Myocyte (in vitro differentiated cells): ENCODE results near the gene TTC39C. TPM values are rescaled to one million over a fixed set of nuclear protein-coding genes. Genes with fewer than 3 reads are reported as not detected.

ENCODE experiments used
- DNase-seq: peaks from one replicate; pipeline ENCODE4 v3.0.0-alpha.2; 2012; ENCODE audit warnings: low read depth
- total RNA-seq: library from RNA; depleted of rRNA; stranded (reverse); fragments of >200 nt; gene quantifications from 2 replicates; pipeline ENCODE4 v1.2.3, GENCODE V29; 2014

Gene TTC39C
- total RNA-seq, 1 donor from 2014 or later: 14.8 TPM

DNA sequence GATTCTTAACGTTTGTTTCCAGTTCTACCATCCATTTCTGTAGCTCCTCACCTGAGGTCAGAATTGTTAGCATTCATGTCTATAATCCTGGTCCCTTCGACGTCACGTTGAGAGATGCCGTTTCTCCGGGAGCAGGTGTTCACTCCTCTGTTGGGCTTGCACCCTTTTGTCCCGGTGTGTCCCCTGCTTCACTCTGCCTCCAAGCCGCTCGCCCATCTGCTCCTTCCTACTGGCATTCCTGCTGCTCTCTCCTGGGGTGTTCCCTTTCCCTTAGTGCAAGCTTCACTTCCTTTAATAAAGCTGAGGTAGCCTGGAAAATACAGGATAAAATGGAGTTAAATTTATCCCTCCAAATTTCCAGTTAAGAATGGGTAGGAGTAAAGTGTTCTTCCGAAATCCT lies 62.4 kb downstream of the TTC39C start:
- no peak for DNase-seq

DNA sequence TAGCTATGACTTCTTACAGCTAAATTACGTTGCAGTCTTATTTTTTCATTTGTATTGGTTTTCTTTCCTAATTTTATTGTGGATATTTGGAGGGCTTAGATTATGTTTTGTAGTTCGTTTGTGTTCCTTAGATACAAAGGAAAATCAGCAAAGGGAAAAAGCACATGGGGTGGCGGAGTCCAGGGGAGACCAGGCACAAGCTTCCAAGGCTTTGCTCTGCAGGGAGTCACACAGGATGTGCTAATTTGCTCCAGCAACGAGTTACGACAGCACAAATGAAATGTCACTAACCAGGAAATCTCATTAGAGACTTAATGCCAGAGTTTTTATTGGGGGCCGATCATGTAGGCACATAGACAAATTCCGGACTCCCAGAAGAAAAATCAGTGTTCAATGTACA lies 63.8 kb downstream of the TTC39C start:
- no peak for DNase-seq

DNA sequence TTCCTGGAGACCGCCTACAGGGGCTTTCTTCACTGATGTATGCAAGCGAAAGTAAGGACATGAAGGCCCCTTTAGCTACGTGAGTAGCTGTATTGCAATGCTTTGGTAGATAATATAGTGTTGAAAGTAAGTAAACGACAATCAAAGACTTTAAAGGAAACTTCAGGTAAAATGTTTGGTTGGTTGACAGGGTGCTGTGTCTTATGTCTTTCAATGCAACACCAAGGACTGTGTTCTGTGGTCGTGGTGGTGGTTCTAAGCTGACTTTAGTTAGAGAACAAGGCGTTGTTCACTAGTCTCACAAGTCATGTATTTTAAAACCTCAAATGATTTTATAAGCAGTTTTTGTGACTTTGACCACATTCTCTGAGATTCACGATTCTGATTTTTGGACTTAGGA lies 66.3 kb downstream of the TTC39C start:
- DNase-seq: no peak

DNA sequence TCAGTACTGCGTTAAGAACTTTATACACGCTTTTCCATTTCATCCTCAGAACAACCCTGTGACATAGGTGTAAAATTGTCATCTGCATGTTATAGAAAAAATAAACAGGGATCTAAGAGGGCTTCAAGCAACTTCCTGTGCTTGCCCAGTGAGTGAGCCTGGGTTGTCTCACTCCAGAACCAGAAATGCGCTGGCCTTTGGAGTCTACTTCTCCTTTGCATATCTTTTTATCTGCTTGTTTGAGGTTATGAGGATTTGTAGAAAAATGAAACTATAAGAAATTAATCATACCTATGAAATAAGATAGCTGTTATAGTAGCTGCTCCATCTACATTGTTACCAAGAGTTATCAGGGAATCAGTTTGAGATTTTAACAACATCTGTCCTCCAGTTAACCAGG lies 69.0 kb downstream of the TTC39C start:
- no peak for DNase-seq

DNA sequence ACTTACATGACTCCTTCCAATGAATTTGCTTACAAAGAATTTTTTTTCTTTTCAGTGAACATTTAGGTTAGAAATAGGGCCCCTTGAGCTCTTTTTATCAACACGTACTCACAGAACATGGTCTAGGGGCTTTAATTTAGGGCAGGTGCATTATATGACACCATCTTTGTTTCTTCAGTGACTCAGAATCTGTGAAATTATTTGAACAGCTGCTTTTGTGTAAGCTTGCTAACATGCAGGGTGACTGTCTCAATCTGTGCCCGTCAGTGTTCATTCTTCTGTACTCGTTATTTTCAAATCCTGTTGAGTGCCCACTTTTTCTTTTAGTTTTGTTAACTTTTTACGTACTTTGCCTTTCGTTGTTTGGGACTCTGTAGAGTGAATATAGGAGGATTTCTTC lies 71.5 kb downstream of the TTC39C start:
- DNase-seq: peak; percentile 78

DNA sequence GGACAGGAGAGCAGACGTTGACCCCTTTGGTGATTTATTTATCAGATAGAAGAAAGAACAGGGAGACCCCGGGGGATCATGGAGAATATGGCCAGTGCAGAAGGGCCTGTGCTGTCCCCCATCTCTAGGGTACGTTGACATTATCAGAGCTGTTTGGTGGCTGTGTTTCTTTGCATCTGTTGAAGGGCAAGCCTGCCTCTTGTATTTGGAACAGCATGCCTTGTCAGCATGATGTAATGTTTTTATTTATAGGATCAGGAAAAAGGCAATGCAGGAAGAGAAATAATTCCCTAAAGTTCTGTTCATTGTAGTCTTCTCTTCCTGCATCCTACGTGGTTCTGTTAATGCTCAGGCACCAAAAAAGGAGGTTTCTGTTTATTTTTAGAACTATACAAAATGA lies 74.5 kb downstream of the TTC39C start:
- peak; percentile 71 for DNase-seq

DNA sequence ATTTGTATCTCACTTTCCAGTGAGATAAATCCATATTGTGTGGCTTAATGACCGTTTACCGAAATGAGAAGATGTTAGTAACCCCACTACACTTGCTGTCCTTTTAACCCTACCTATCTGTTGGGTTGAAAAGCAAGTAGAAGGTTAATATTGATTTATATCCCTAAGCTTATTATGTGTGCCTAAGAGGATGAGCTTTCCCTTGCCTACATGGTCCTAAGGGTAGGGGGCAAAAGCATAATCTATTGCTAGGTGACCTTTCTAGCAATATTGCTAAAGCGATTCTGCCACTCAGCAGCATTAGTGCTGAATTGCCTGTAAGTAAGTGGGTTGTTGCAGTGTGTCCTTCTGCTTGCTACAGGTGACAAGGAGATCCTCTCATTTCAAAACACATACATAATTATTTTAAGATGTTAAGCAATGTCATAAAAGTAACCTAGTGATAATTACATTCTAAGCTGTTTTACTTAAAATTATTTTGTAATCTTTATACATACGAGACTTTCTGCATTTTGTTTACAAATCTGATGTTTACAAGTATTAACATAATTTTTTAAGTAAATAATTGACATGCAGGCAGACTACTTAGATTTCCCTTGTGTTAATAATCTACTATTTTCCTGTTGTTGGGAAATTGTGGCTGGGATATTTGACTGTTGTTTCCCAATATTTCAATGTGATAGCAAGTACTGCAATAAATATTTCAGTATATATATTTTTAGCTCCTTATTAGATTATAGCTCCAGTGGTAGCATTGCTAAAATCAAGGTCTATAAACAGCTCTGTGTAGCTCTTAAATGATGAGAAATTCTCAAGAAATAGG lies 75.2 kb downstream of the TTC39C start:
- DNase-seq: no peak

DNA sequence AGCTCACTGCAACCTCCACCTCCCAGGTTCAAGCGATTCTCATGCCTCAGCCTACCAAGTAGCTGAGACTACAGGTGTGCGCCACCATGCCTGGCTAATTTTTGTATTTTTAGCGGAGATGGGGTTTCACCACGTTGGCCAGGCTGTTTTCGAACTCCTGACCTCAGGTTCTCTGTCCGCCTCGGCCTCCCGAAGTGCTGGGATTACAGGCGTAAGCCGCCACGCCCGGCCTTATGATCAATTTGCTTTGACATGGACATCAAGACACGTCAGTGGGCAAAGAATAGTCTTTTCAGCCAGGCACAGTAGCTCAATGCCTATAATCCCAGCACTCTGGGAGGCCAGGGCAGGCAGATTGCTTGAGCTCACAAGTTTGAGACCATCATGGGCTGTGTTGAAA lies 76.3 kb downstream of the TTC39C start:
- DNase-seq: no peak

DNA sequence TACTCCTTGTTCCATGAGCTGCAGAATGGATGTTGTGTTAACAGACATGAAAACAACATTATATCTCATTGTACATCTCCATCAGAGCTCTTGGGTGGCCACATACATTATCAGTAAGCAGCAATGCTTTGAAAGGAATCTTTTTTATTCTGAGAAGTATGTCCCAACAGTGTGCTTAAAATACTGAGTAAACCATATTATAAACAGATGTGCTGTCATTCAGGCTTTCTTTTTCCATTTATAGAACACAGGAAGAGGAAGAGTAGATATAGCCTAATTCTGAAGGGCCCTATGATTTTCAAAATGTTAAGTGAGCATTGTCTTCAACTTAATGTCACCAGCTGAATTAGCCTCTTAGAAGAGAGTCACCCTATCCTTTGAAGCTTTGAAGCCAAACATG lies 80.0 kb downstream of the TTC39C start:
- no peak for DNase-seq

DNA sequence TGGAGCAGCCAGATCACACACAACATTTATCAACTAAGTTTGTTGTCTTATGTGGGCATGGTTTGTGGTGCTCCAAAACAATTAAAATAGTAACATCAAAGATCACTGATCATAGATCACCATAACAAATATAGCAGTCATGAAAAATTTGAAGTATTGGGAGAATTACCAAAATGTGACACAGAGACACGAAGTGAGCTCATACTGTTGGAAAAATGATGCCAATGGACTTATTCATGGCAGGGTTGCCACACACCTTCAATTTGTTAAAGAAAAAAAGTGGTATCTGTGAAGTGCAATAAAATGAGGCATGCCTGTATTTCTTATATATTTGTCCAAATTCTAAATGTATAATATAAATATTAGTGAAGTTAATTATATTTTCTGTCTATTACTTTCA lies 81.4 kb downstream of the TTC39C start:
- no peak for DNase-seq

DNA sequence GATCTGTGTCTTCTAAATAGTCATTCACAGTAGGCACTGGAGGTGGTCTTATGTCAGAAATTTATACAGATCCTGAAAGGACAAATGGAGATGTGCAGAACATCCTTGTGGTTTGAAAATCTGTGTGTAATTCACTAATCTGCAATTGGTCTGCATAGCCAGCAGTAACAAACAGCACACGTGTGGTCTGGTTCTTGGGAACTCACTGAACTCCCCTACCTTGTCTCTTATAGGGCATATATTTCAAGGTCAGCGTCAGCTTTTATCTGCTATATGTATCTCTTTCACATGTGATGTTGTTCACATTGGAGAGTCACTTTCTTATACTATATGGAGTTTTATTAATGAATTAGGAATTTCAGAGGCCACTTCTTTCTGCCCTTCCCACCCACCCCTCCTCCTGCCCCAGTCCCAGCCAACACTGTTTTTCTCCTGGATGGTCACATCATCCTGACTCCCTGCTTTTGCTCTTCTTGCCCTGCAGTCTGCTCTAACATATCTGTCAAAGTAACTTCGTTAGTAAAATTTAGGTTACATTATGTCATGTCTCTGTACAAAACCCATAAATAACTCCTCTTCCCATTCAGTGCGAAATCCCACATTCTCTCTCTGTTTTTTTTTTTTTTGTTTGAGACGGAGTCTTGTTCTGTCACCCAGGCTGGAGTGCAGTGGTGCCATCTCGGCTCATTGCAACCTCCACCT lies 88.9 kb downstream of the TTC39C start:
- no peak for DNase-seq

DNA sequence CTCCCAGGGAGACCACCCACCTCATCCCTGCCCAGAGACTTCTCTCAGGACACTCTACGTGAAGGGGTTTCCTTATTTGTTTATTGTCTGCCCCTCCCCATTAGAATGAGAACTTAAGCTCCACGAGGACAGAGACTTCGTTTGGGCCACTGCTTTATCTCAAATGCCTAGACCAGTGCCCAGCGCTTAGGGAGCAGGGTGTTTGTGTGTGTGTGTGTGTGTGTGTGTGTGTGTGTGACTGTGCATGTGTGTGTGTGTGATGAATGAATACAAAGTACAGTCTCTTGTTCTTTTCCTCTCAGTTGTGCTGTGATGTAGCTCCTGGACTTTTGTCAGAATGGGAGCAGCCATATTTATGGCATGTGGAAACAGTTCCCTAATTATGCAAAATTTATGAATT lies 89.9 kb downstream of the TTC39C start:
- DNase-seq: no peak

DNA sequence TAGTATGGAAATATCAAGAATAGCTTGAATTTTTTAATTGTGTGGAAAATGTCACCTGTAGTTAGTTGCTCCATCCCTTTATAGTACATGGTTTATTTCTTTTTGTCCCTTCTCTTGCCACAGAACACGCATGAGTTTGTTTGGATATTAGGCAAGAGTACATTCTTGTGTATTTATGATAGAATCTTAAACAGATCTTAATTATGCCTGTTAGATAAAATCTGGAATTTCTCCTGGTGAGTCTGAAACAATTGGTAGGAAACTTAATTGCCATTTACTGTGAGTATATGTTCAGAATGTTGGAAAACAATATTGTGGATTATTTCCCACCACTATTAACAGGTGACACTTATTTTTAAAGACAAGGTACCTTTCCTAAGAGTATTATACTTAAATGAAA lies 94.1 kb downstream of the TTC39C start:
- DNase-seq: no peak

DNA sequence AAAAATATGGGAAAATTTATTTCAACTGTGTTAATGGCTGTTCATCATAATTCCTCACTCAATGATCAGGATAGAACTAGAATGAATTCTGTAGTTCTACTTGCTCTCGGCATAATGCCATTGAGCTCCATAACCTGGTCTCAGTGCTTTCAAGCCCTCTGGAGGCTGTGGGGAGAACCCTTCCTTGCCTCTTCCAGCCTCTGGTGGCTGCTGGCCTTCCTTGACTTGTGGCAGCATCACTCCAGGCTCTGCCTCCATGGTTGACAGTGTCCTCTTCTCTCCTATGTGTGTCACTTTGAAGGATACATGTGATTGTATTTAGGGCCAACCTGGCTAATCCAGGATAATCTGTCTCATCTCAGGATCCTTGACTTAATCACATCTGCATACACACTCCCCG lies 97.4 kb downstream of the TTC39C start:
- DNase-seq: no peak

DNA sequence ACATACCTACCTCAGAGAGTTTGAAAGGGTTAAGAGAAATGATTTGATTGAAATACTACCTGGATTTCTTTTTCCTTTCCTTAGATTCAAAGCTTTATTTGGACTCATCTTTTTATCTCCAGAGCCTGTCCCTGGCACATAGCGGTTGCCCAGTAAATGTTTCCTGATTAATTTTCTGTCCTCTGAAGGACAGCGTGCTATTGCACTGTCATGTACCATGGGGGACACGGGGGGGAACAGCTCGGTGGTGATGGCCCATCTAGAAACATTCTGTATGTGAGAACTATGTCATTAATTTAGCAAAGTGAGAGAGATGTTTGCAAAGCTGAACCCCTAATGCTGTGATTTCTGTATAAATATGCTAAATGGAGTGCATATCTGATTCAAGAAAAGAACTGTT lies 97.9 kb downstream of the TTC39C start:
- DNase-seq: no peak

DNA sequence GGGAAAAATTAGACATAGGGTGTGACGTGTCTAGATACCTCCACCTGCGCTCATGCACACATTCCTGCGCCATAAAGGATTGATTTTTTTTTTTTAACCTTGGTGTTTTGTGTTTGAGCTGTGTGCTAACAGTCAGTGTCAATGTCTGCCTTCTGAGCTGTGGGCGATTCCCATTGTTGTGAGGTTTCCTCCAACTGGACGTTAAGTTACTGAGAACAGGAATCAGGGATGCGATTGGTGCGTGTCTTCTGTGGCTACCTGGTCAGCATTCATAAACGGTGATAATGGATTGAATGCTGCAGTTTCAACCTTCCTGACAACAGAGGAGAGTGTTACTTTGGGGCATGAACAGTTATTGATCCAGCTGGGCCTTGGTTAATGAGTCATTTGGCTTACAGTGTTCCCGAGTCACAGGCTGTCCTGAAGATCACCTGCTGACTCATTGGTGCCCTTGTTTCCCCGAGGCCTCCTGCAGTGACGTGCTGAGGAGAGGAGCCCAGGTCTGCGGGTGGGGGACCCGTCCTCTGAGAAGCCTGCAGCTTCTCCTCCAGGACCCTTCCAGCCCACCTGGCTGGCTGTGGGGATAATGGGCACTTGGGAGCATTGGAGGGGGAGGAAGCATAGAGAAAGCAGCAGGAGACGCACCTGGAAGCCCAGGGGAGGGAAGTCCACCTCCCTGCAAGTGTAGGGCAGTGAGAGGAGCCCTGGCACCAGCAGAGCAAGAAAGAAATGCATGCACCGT lies 98.5 kb downstream of the TTC39C start:
- DNase-seq: no peak

DNA sequence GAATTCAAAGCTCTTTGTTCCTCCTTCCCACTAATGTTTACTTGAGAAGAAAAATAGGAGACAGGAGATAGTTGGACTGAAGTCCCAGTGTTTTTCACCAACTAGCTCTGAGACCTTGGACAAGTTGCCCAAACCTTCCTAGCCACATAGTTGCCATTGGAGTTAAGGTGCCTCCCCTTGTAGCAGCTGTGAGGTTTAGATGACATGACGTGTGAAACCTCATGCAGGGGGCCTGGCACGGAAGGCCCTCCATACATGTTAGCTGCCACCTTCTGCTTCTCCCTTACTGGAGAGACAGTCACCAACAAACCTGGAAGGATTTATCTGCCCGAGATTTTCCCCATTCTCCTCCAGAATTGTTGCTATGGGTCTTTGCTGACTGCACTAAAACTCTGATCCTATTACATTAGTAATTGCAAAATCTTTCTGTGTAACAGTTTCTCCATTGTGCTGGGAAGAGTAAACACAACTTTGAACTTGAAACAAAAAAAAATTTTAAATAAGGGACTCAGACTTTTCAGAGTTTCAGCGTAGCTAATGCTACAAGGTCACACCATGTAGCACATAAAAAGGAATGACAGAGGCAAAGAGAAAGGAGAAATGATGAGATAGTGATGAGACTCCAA lies 100.5 kb downstream of the TTC39C start:
- DNase-seq: peak; percentile 47

DNA sequence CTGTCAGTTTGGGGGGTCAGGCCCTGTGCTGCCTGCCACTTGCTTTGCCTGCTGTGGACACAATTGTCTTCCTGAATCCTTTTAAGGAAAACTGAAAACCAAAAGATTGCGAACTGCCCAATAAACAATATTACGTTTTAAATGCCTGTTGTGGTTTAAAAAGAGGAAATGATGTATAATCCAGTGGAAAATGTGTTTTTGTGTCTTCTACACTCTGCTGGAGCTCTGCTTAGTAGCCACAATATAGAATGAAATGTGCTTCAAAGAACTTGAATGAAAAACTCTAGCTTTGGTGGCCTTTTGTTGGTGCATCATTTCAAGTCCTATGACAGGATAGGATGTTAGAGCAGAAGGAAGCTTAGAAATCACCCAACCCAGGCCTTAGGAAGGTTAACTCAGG lies 101.1 kb downstream of the TTC39C start:
- no peak for DNase-seq

DNA sequence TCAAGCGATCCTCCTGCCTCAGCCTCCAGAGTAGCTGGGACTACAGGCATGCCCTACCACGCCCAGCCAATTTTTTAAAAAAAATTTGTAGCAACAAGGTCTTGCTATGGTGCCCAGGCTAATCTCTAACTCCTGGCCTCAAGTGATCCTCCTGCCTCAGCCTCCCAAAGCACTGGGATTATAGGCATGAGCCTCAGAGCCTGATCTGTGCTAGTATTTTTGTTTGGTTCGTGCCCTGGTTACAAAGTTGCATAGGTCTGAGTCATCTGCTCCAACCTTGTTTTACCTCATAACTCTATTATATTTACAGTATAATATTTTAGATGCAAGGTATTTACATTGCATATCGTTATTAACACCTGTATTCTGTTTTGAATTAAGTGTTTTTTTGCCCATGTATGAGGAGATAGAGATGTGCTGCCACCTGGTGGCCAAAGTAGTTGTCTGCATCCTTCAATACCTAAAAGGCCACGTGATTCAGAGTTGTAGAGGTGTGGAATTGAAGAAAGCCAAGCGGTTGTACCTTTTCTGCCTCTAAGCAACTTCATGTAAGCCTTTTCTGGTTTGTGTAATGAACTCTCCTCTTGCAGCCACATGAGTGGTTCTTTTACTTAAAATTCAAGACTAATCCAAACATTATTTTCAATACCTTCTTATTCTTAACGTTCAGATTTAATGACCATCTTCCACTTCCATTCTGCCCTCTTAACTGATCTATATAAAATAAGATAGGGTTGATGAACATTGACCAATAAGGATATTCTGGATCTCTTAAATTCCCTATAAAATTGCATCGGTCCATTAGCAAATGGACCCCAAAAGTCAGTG lies 104.4 kb downstream of the TTC39C start:
- DNase-seq: peak; percentile 81

DNA sequence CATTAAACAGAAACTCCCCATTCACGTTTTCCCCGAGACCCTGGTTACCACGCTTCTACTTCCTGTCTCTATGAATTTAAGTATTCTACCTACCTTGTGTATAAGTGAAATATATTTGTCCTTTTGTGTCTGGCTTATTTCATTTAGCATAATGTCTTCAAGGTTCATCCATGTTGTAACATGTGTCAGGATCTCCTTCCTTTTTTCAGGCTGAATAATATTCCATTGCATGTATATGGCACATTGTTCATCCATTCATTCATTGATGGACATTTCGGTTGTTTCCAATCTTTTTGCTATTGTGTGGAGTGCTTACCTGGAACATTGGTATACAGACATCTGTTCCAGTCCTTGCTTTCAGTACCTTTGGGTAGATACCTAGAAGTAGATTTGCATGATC lies 106.1 kb downstream of the TTC39C start:
- no peak for DNase-seq

DNA sequence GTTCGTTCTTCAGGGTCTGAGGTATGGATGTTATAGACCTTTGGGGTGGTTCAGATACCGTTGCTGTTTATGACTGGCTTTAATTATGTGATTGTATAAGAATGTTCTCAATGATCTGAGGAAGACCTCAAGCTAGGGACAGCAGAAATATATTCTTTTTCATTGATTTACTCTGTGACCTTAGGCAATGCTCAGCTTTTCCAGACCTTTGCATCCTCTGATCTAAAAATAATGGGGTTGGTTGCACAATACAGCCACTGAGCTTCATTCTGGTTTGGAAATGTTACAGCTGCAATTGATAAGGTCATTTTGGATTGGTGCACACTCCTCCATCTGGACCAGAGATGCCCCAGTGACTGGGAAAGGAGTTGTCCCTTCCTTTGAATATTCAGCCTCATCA lies 107.1 kb downstream of the TTC39C start:
- no peak for DNase-seq
